ENCODE results near the gene SLC26A9.

The SLC26A9 gene

GRCh38 chr1:205928317-205928716, 14.9 kb downstream of the SLC26A9 start:
- H3K4me3 Mint-ChIP-seq, result no peak overlapping the region
- H3K27ac Mint-ChIP-seq, result no peak overlapping the region
- H3K36me3 Mint-ChIP-seq (ENCODE audit: low read depth), result no peaks in the 10 kb centered on the region
- no peaks in the 10 kb centered on the region for H3K27me3 Mint-ChIP-seq
- H3K4me1 Mint-ChIP-seq (ENCODE audit: low read depth), result no peaks in the 10 kb centered on the region
- H3K9me3 Mint-ChIP-seq, result no peaks in the 10 kb centered on the region

DNA sequence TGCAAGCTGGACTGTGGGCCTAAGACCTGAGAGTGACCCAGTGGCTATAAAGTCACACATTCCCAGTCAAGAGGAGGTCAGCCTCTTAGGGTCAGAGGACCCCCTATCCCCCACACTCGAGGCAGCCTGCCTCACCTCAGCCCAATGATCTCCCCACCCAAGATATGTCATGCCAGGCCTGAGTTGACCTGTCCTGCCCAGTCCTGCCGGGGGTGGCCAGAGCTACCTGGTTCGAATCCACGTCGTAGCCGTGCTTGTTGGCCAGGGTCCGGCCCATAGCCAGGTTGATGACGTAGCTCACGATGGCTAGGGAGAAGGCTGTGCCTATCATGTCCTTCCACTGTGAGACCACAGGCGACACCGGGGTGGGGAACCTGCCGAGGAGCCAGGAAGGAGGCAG, 15.6 kb downstream of the SLC26A9 start:
- Mint-ChIP-seq H3K4me1 (ENCODE audit: low read depth) (no peaks in the 10 kb centered on the region), H3K4me3 (no peak overlapping the region), H3K36me3 (ENCODE audit: low read depth) (no peaks in the 10 kb centered on the region), H3K27me3 (no peaks in the 10 kb centered on the region), H3K27ac (no peak overlapping the region), H3K9me3 (no peaks in the 10 kb centered on the region)

DNA sequence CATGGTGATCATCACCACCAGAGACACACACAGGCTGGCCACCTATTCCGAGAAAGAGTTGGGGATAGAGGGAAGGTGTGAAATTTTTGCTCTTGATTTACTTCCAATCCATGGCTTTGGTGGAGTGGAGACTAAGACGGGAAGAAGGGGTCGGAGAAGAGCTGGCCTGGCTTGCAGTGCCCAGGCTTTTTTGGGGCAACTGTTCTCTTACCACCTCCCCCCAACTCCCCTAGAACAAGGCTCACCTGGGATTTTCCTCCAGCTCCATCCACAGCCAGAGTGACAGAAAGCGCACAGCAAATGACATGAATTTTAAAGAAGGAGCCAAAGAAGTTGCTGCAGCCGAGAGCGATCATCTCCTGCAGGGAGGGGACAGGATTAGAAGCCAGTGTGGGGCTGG, 16.0 kb downstream of the SLC26A9 start:
- Mint-ChIP-seq H3K36me3 (ENCODE audit: low read depth) (no peaks in the 10 kb centered on the region), H3K9me3 (no peaks in the 10 kb centered on the region), H3K27ac (no peak overlapping the region), H3K27me3 (no peaks in the 10 kb centered on the region), H3K4me3 (no peak overlapping the region), H3K4me1 (ENCODE audit: low read depth) (no peaks in the 10 kb centered on the region)

GRCh38 chr1:205926636-205927035, 16.6 kb downstream of the SLC26A9 start:
- no peaks in the 10 kb centered on the region for H3K4me1 Mint-ChIP-seq (ENCODE audit: low read depth)
- no peak overlapping the region for H3K4me3 Mint-ChIP-seq
- H3K9me3 Mint-ChIP-seq, result no peaks in the 10 kb centered on the region
- no peaks in the 10 kb centered on the region for H3K27me3 Mint-ChIP-seq
- no peak overlapping the region for H3K27ac Mint-ChIP-seq
- H3K36me3 Mint-ChIP-seq (ENCODE audit: low read depth), result no peaks in the 10 kb centered on the region

DNA sequence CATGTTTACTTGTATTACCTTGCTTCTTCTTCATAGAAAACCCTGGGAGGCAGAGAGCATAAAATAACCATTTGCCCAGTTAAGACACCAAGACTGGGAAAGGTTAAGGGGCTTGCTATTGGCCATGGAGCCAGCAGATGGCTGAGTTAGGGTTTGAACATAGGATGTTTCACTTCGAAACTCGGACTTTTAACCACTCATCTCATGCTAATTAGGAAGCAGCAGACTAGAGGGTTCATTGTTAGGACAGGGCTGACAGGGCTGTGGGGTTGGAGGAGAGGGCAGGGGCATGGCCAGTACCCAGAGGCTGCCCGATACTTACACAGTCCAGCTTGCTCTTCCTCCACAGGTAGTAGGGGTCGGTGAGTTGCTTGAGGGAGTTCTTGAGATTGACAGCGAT, 17.0 kb downstream of the SLC26A9 start:
- no peak overlapping the region for H3K4me3 Mint-ChIP-seq
- no peaks in the 10 kb centered on the region for H3K27me3 Mint-ChIP-seq
- H3K36me3 Mint-ChIP-seq (ENCODE audit: low read depth), result no peaks in the 10 kb centered on the region
- H3K9me3 Mint-ChIP-seq, result no peaks in the 10 kb centered on the region
- H3K4me1 Mint-ChIP-seq (ENCODE audit: low read depth), result no peaks in the 10 kb centered on the region
- no peak overlapping the region for H3K27ac Mint-ChIP-seq

DNA sequence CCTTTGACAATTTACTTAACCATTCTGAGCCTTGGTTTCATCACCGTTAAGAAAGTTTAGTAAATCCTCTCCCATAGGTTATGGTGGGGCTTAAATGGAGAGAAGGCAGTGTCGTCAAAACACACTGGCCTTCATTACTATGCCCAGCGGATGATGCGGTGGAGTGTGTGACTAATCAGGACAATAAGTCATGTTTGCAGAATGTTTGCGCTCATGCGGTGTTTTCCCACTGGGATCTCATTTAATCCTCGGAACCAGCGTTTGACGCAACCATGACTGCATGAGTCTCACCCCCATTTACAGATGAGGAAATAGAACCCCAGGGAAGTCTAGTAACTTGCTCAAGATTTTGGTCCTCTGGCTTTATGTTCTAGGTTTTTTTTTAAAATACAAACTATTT, 17.5 kb downstream of the SLC26A9 start:
- H3K4me3 Mint-ChIP-seq, result no peak overlapping the region
- H3K27ac Mint-ChIP-seq, result no peak overlapping the region
- no peaks in the 10 kb centered on the region for H3K4me1 Mint-ChIP-seq (ENCODE audit: low read depth)
- H3K9me3 Mint-ChIP-seq, result no peaks in the 10 kb centered on the region
- H3K27me3 Mint-ChIP-seq, result no peaks in the 10 kb centered on the region
- H3K36me3 Mint-ChIP-seq (ENCODE audit: low read depth), result no peaks in the 10 kb centered on the region

DNA sequence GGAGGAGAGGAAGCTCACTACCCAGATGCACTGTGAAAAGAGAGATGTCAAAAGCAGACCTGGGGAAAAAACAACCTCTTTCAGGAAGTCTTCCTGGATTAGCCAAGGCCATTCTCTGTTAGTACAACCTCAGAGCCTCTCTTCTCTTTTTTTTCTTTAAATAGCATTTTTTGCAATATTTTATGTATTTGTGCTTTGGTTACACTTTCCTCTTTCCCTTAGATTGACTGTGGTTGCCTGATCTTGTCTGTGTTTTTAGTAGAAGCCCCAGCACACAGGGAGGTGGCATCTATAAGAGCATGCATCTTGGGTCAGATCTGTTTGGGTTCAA, 18.8 kb downstream of the SLC26A9 start:
- Mint-ChIP-seq H3K4me3 (no peak overlapping the region), H3K9me3 (no peaks in the 10 kb centered on the region), H3K27me3 (no peaks in the 10 kb centered on the region), H3K36me3 (ENCODE audit: low read depth) (no peaks in the 10 kb centered on the region), H3K27ac (no peak overlapping the region), H3K4me1 (ENCODE audit: low read depth) (no peaks in the 10 kb centered on the region)

DNA sequence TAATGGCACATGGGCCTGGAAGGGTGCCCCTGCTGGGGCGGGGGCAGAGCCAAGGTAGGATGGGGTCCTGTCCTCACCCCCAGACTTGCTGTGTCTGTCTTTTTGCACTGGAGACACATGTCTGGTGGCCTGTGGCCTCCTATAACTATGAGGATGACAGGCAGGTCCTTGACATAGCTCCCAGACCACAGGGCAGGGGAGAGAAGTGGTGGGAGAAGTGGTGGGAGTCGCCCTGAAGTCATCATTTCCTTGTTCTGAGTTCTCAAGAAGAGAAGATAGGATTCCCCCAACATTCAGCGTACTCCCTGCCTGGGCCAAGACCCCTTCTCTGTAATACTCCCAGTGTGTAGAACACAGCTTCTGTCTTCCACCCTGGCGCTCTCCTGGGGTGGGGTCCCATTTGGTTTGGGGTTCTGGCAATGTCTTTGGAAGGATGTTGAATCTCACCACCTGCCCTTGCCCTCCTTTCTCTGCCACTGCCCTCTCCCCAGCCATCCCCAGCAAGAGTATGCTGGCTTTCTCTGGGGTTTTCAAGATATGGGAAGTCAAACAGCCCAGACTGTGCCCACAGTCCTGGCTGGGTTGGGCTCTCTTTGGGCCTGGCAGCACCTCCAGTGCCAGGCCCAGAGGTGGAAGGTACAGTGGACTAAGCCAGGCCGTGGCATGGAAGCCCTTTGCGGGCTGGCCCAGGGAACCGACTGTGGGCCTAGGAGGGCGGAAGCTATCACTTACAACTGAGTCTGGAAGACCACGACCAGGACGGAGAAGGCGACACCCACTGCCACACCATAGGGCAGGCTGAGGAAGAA, 19.4 kb downstream of the SLC26A9 start:
- no peak overlapping the region for H3K27ac Mint-ChIP-seq
- no peaks in the 10 kb centered on the region for H3K4me1 Mint-ChIP-seq (ENCODE audit: low read depth)
- no peaks in the 10 kb centered on the region for H3K27me3 Mint-ChIP-seq
- H3K36me3 Mint-ChIP-seq (ENCODE audit: low read depth), result no peaks in the 10 kb centered on the region
- H3K4me3 Mint-ChIP-seq, result no peak overlapping the region
- H3K9me3 Mint-ChIP-seq, result no peaks in the 10 kb centered on the region

- no peaks in the 10 kb centered on the region for H3K4me1 Mint-ChIP-seq (ENCODE audit: low read depth)
- H3K9me3 Mint-ChIP-seq, result no peaks in the 10 kb centered on the region
- H3K27ac Mint-ChIP-seq, result no peak overlapping the region
- no peak overlapping the region for H3K4me3 Mint-ChIP-seq
- H3K36me3 Mint-ChIP-seq (ENCODE audit: low read depth), result no peaks in the 10 kb centered on the region
- H3K27me3 Mint-ChIP-seq, result no peaks in the 10 kb centered on the region
Measured at GRCh38 chr1:205922806-205923205, 20.4 kb downstream of the SLC26A9 start.

GRCh38 chr1:205922314-205922713, 20.9 kb downstream of the SLC26A9 start:
- Mint-ChIP-seq H3K9me3 (no peaks in the 10 kb centered on the region), H3K4me3 (no peak overlapping the region), H3K27me3 (no peaks in the 10 kb centered on the region), H3K4me1 (ENCODE audit: low read depth) (no peaks in the 10 kb centered on the region), H3K36me3 (ENCODE audit: low read depth) (no peaks in the 10 kb centered on the region), H3K27ac (no peak overlapping the region)

DNA sequence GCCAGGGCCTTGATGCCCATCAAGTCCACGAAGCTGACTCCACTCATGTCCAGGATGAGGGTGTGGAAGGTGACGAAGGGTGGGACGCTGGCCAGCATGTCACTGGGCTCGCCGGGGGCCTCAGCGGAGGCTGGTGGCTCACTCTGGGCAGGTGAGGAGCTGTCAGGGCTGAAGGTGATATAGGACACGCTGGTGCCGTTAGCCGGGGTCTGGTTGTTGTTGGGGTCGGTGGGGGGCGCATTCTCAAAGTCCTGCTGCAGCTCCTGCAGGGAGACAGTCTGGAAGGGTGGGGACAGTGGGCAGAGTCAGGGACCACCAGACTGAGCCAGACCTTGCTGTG, 21.7 kb downstream of the SLC26A9 start:
- Mint-ChIP-seq H3K4me1 (ENCODE audit: low read depth) (no peaks in the 10 kb centered on the region), H3K27ac (no peak overlapping the region), H3K9me3 (no peaks in the 10 kb centered on the region), H3K4me3 (no peak overlapping the region), H3K27me3 (no peaks in the 10 kb centered on the region), H3K36me3 (ENCODE audit: low read depth) (no peaks in the 10 kb centered on the region)

- no peaks in the 10 kb centered on the region for H3K9me3 Mint-ChIP-seq
- H3K4me1 Mint-ChIP-seq (ENCODE audit: low read depth), result no peaks in the 10 kb centered on the region
- no peaks in the 10 kb centered on the region for H3K36me3 Mint-ChIP-seq (ENCODE audit: low read depth)
- no peak overlapping the region for H3K4me3 Mint-ChIP-seq
- no peaks in the 10 kb centered on the region for H3K27me3 Mint-ChIP-seq
- H3K27ac Mint-ChIP-seq, result no peak overlapping the region
Measured at GRCh38 chr1:205920861-205921569, 22.2 kb downstream of the SLC26A9 start.

DNA sequence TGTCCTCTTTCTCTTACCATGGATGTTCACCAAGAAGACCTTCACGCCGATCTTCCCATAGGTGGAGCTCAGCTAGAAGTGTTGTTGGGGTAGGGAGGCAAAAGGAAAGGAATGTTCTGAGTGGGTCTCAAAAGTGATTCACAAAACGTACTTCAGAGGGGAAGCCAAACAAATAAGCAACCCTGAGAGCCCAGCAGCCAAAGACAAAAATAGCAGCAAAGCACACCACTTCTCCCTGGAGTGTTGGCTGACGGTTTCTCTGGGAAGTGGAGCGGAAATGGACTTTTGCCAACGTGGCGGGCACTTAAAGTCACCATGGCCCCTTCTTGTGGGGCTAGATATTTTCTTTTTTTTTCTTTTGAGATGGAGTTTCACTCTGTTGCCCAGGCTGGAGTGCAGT, 23.1 kb downstream of the SLC26A9 start:
- no peaks in the 10 kb centered on the region for H3K27me3 Mint-ChIP-seq
- H3K9me3 Mint-ChIP-seq, result no peaks in the 10 kb centered on the region
- H3K4me1 Mint-ChIP-seq (ENCODE audit: low read depth), result no peaks in the 10 kb centered on the region
- H3K36me3 Mint-ChIP-seq (ENCODE audit: low read depth), result no peaks in the 10 kb centered on the region
- no peak overlapping the region for H3K4me3 Mint-ChIP-seq
- H3K27ac Mint-ChIP-seq, result no peak overlapping the region

DNA sequence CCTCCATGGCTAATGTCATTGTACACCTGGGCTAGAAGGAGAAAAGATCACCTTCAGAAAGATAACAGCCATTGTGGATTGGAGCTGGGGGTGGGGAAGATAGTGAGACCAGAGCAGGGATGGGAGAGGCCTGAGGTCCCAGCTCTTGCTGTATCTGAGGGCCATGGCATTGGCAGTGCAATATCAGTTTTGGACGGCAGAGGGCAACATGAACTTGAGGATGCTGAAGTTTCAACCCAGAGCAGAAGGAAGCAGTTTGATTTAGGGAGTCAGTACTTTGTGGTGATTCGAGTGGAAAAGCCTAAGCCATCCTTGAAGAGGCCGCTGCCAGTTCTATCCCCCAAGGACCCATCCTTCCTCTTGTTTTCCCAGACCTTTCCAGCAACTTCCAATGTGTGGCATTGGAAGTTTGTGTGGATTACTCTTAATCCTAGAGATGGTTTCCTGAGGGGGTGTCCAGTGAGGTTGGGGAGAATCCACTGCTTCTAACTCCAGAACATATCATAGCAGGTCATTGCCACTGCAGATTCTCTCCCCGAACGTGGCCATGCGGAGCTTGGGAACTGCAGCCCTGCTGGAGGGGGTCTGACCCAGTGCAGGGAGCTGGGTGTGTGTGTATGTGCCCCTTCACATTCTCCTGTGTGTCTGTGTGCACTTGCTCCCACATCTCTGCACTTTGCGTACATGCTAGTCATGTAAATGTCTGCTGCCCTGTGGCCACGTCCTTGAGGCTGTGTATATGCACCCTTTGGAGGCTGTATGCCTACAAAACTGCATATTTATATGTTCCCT, 24.1 kb downstream of the SLC26A9 start:
- H3K9me3 Mint-ChIP-seq, result no peaks in the 10 kb centered on the region
- no peaks in the 10 kb centered on the region for H3K27me3 Mint-ChIP-seq
- H3K36me3 Mint-ChIP-seq (ENCODE audit: low read depth), result no peaks in the 10 kb centered on the region
- H3K27ac Mint-ChIP-seq, result no peak overlapping the region
- no peaks in the 10 kb centered on the region for H3K4me1 Mint-ChIP-seq (ENCODE audit: low read depth)
- H3K4me3 Mint-ChIP-seq, result no peak overlapping the region

DNA sequence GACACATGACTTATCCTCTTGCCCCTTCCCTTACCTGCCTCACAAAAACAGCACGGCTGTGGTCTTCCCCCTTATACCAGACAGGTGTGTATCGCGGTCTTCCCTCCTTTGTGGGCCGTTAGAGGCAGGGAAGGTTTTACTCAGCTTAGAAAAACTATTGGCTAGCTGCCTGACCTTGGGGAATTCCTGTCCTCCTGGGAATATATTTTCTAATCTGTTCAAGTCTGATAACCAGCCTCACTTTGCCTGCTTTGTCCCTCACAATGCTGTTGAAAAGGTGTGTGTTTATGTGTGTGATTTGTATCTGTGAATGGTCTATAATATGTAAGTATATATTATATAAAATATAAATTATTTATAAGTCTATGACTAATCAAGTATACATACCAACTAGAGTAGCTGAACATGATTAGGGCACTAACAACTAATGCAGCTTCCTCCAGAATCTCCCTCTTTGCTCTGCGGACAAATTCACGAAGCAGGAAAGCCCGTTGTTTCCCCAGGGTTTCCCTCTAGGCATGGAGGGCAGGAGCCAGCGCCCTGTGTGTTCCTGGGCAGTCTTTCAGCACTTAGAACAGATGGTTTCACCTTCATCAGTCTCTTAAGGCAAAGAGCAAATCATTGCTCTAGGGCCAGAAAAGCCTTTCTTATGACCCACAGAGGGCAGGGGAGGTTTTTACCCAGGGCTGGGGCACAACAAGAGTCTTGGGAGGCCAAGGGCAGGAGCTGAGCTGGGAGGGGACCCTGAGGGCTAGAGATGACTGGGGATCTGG, 25.6 kb downstream of the SLC26A9 start:
- Mint-ChIP-seq H3K36me3 (ENCODE audit: low read depth) (no peaks in the 10 kb centered on the region), H3K4me3 (no peak overlapping the region), H3K4me1 (ENCODE audit: low read depth) (no peaks in the 10 kb centered on the region), H3K9me3 (no peaks in the 10 kb centered on the region), H3K27me3 (peaks cover 3% of the 10 kb centered on the region), H3K27ac (no peak overlapping the region)

Measured in stimulated activated naive CD8-positive, alpha-beta T cell treated with anti-CD3 and anti-CD28 coated beads, Interleukin-15, Interleukin-2, amounts not matched to agents 100 ng/mL and 50 ng/mL, for 24 hours (primary cell).